Activated CD4-positive, alpha-beta memory T cell treated with anti-CD3 and anti-CD28 coated beads for 36 hours (primary cell): ENCODE data around the gene RCN1. TPM values are rescaled to one million over a fixed set of nuclear protein-coding genes. Genes with fewer than 3 reads are reported as not detected.

Experiments used
- CTCF ChIA-PET: fragments of 350-600 bp; sonication (Branson Sonifier 250); formaldehyde crosslinking; loops from one replicate; lab custom pipeline; 2021; ENCODE audit warnings: antibody characterized with exemption, inconsistent platforms; lab: Charles Lee
- POLR2A ChIA-PET: fragments of 350-600 bp; sonication (Branson Sonifier 250); formaldehyde crosslinking; loops from one replicate; lab custom pipeline; 2021; ENCODE audit warnings: antibody characterized with exemption; lab: Charles Lee
- DNase-seq: peaks from one replicate; pipeline ENCODE4 v3.0.0-alpha.2; 2020
- H3K27ac Mint-ChIP-seq: one replicate; pipeline ENCODE4 v1.8.0; 2021; ENCODE audit warnings: mixed read lengths
- H3K27me3 Mint-ChIP-seq: one replicate; pipeline ENCODE4 v1.8.0; 2021; ENCODE audit warnings: mixed read lengths
- H3K36me3 Mint-ChIP-seq: one replicate; pipeline ENCODE4 v1.8.0; 2021; ENCODE audit warnings: mixed read lengths
- H3K4me1 Mint-ChIP-seq: one replicate; pipeline ENCODE4 v1.8.0; 2021; ENCODE audit warnings: low read depth, mixed read lengths
- H3K4me3 Mint-ChIP-seq: one replicate; pipeline ENCODE4 v1.8.0; 2021; ENCODE audit warnings: mild to moderate bottlenecking, mixed read lengths
- H3K9me3 Mint-ChIP-seq: one replicate; pipeline ENCODE4 v1.8.0; 2021; ENCODE audit warnings: mixed read lengths
- intact Hi-C: fragments of 100-400 bp; cut with micrococcal nuclease; formaldehyde crosslinking; loops from one replicate; pipeline ENCODE4 v1.15.1; 2023
- total RNA-seq, 2 experiments: library from RNA; stranded (reverse); gene quantifications; one replicate each; pipeline ENCODE4 v1.2.3, GENCODE V29; 2021

The RCN1 gene
- total RNA-seq, 2 experiments from 2014 or later: 25.4 to 27.0 TPM

DNA sequence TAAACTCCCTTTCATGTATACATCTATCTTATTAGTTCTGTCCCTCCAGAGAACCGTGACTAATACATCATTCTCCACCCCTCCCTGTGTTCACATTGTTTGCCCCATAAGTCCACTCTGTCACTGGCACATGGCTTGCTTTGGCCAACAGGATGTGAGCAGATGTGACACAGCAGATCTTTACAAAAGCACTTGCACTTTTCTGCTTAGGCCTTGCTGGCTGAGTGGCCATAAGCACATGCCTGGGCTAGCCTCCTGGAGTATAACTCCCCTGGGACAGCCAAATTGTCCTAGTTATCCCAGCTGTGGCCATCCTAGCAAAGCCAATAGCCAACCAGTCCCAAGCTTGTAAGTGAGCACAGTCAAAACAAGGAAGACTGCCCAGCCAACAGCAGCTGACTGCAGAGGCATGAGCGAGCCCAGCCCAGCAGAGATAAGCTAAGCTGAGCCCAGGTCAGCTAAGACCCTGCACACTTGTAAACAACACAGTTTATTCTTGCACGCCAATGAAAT is 9.7 kb upstream of the RCN1 start:
- no peak for DNase-seq
- Mint-ChIP-seq H3K36me3 (no peaks in the 10 kb centered on the region), H3K4me1 (no peaks in the 10 kb centered on the region), H3K4me3 (no peak overlapping the region), H3K9me3 (no peaks in the 10 kb centered on the region), H3K27ac (no peak overlapping the region), H3K27me3 (peaks cover 18% of the 10 kb centered on the region)
- ChIA-PET CTCF (no interaction called here), POLR2A (no interaction called here)
- intact Hi-C loops: loop anchor here (10.0 kb wide), 1 partner anchor 1756 kb away; the partner anchor contains the start of gene ARL14EP

- CTCF ChIA-PET: interaction anchor here (1.2 kb wide), 1 partner anchor 94 kb away, joined by 4 read pairs; no protein-coding TSS in a partner anchor
- no peak overlapping the region for H3K4me3 Mint-ChIP-seq
- H3K27ac Mint-ChIP-seq: no peak overlapping the region
These were observed 9.0 kb upstream of the RCN1 start for GRCh38 chr11:32081901-32082300.

GRCh38 chr11:32082346-32082986 is 8.4 kb upstream of the RCN1 start:
- no peaks in the 10 kb centered on the region for H3K36me3 Mint-ChIP-seq
- H3K4me1 Mint-ChIP-seq: peaks cover 4% of the 10 kb centered on the region
- ChIA-PET CTCF (interaction anchor here (1.2 kb wide), 1 partner anchor 93 kb away, joined by 4 read pairs; no protein-coding TSS in a partner anchor), POLR2A (no interaction called here)
- H3K27ac Mint-ChIP-seq: no peak overlapping the region
- peaks cover 18% of the 10 kb centered on the region for H3K27me3 Mint-ChIP-seq
- no peak overlapping the region for H3K4me3 Mint-ChIP-seq
- intact Hi-C loops: loop anchor here (10.0 kb wide), 1 partner anchor 1758 kb away; the partner anchor contains the start of gene ARL14EP
- H3K9me3 Mint-ChIP-seq: no peaks in the 10 kb centered on the region
- no peak for DNase-seq

More at GRCh38 chr11:32081901-32082300, 9.0 kb upstream of the RCN1 start:
- Mint-ChIP-seq H3K36me3 (no peaks in the 10 kb centered on the region), H3K9me3 (no peaks in the 10 kb centered on the region), H3K27me3 (peaks cover 22% of the 10 kb centered on the region), H3K4me1 (no peaks in the 10 kb centered on the region)
- no peak for DNase-seq
- POLR2A ChIA-PET: no interaction called here
- intact Hi-C loops: loop anchor here (10.0 kb wide), 1 partner anchor 1757 kb away; the partner anchor contains the start of gene ARL14EP

- no peak for DNase-seq
- Mint-ChIP-seq H3K4me3 (no peak overlapping the region), H3K27me3 (peaks cover 26% of the 10 kb centered on the region), H3K27ac (peak overlapping the region; percentile 53), H3K4me1 (peaks cover 27% of the 10 kb centered on the region), H3K9me3 (no peaks in the 10 kb centered on the region), H3K36me3 (no peaks in the 10 kb centered on the region)
- intact Hi-C loops: loop anchor here (10.0 kb wide), 1 partner anchor 1763 kb away; the partner anchor contains the start of gene ARL14EP
- POLR2A ChIA-PET: no interaction called here
- CTCF ChIA-PET: interaction anchor here (1.3 kb wide), 1 partner anchor 89 kb away, joined by 6 read pairs; no protein-coding TSS in a partner anchor
These were observed 3.3 kb upstream of the RCN1 start for GRCh38 chr11:32087597-32087996.

- intact Hi-C loops: loop anchor here (10.0 kb wide), 1 partner anchor 1764 kb away; the partner anchor contains the start of gene ARL14EP
- no peaks in the 10 kb centered on the region for H3K9me3 Mint-ChIP-seq
- peaks cover 35% of the 10 kb centered on the region for H3K4me1 Mint-ChIP-seq
- no peak overlapping the region for H3K4me3 Mint-ChIP-seq
- no peaks in the 10 kb centered on the region for H3K36me3 Mint-ChIP-seq
- POLR2A ChIA-PET: no interaction called here
- DNase-seq: peak; percentile 44
- peak overlapping the region; percentile 53 for H3K27ac Mint-ChIP-seq
- CTCF ChIA-PET: interaction anchor here (1.2 to 1.3 kb wide), 2 partner anchors 36 to 88 kb away, joined by 3 to 6 read pairs; no protein-coding TSS in a partner anchor
- H3K27me3 Mint-ChIP-seq: peaks cover 23% of the 10 kb centered on the region
These were observed 2.5 kb upstream of the RCN1 start for GRCh38 chr11:32088117-32088941.

- H3K9me3 Mint-ChIP-seq: no peaks in the 10 kb centered on the region
- H3K4me1 Mint-ChIP-seq: peaks cover 41% of the 10 kb centered on the region
- intact Hi-C loops: loop anchor here (5.0 to 10.0 kb wide), 4 partner anchors 278 to 725 kb away; partner anchors contain the start of genes DCDC1, DNAJC24, EIF3M and ELP4
- peak overlapping the region; percentile 65 for H3K4me3 Mint-ChIP-seq
- ChIA-PET POLR2A (no interaction called here), CTCF (no interaction called here)
- H3K36me3 Mint-ChIP-seq: peaks cover 14% of the 10 kb centered on the region
- H3K27me3 Mint-ChIP-seq: peaks cover 8% of the 10 kb centered on the region
- no peak overlapping the region for H3K27ac Mint-ChIP-seq
- DNase-seq: no peak
These were observed 1.8 kb downstream of the RCN1 start for GRCh38 chr11:32092581-32093170.

DNA sequence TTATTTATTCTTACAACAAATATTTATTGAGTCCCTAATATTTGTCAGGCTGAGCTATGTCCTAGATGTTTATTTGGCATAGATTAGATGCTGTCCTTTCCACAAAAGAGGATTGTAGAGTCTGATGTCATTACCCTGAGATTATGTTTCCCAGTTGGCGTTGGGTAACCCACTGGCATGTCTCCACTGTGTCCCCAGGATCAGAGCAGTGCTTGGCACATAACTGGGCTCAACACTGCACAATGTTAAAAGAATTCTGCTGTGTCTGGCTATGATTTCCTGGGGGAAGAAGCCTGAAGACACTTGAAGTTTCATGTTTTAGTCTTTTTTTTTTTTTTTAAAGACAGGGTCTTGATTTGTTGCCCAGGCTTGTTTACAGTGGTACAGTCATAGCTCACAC is 4.0 kb downstream of the RCN1 start:
- peaks cover 34% of the 10 kb centered on the region for H3K36me3 Mint-ChIP-seq
- no peak overlapping the region for H3K27ac Mint-ChIP-seq
- no peak for DNase-seq
- H3K4me1 Mint-ChIP-seq: peaks cover 31% of the 10 kb centered on the region
- no peaks in the 10 kb centered on the region for H3K9me3 Mint-ChIP-seq
- no peak overlapping the region for H3K4me3 Mint-ChIP-seq
- peaks cover 2% of the 10 kb centered on the region for H3K27me3 Mint-ChIP-seq
- ChIA-PET POLR2A (no interaction called here), CTCF (no interaction called here)
- intact Hi-C loops: loop anchor here (5.0 to 10.0 kb wide), 4 partner anchors 280 to 728 kb away; partner anchors contain the start of genes DCDC1, DNAJC24, EIF3M and ELP4

DNA sequence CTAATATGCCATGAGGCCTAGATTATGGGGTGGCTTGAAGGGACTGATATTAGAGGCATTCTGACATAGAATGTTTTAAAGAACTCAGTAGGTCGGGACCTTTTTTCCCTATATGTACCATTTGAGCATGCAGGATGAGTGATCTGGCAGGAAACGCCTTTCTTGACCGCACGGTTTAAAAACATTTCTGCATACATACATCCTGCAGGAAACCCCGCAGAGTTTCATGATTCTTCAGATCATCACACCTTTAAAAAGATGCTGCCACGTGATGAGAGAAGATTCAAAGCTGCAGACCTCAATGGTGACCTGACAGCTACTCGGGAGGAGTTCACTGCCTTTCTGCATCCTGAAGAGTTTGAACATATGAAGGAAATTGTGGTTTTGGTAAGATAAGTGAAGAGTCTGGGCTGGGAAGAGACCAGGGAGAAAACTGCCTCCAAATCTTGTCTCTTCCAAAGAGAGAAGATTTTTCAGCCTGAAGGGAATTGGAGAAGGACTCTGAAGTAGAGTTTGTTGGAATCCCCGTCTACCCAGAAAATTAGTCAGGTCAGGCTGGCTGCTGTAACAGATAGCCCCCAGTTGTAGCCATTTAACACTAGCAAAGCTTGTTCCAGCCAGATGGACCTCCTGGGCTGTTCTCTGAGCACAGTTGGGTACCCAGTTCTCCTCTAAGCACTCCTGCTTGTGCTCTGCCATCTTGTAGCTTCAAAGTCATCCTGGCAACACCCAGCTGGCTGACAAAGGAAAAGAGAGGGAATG is 7.4 kb downstream of the RCN1 start:
- intact Hi-C loops: loop anchor here (10.0 kb wide), 2 partner anchors 284 to 486 kb away; partner anchors contain the start of genes EIF3M and PAX6
- H3K9me3 Mint-ChIP-seq: no peaks in the 10 kb centered on the region
- H3K4me1 Mint-ChIP-seq: peaks cover 19% of the 10 kb centered on the region
- H3K27ac Mint-ChIP-seq: peak overlapping the region; percentile 7
- no peaks in the 10 kb centered on the region for H3K27me3 Mint-ChIP-seq
- no peak overlapping the region for H3K4me3 Mint-ChIP-seq
- DNase-seq: no peak
- ChIA-PET CTCF (no interaction called here), POLR2A (no interaction called here)
- peaks cover 57% of the 10 kb centered on the region for H3K36me3 Mint-ChIP-seq

DNA sequence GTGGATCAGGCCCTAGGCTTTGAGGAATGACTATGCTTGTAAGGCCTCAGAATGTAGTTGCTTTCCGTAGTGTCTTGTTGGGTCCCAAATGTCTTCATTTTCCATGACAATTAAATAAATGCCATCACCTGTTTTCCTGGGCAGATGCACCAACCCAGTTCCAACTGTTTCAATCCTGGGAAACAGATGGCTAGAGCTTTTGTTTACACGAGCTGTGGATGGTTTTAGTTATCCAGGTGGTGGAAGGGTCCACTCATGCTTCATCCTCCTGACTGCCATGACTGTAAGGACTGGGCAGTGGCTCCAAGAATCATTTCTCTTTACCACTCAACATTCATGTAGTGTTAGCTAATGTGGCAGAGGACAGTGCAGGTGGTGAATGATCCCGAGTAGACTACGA is 8.6 kb downstream of the RCN1 start:
- no peak overlapping the region for H3K4me3 Mint-ChIP-seq
- no peak overlapping the region for H3K27ac Mint-ChIP-seq
- ChIA-PET POLR2A (no interaction called here), CTCF (no interaction called here)
- H3K27me3 Mint-ChIP-seq: no peaks in the 10 kb centered on the region
- intact Hi-C loops: loop anchor here (10.0 kb wide), 2 partner anchors 285 to 485 kb away; partner anchors contain the start of genes EIF3M and PAX6
- H3K9me3 Mint-ChIP-seq: no peaks in the 10 kb centered on the region
- no peak for DNase-seq
- H3K4me1 Mint-ChIP-seq: peaks cover 14% of the 10 kb centered on the region
- peaks cover 66% of the 10 kb centered on the region for H3K36me3 Mint-ChIP-seq

GRCh38 chr11:32100495-32100894 is 9.6 kb downstream of the RCN1 start:
- no peak overlapping the region for H3K27ac Mint-ChIP-seq
- POLR2A ChIA-PET: no interaction called here
- H3K27me3 Mint-ChIP-seq: no peaks in the 10 kb centered on the region
- no peak overlapping the region for H3K4me3 Mint-ChIP-seq
- CTCF ChIA-PET: no interaction called here
- peaks cover 14% of the 10 kb centered on the region for H3K4me1 Mint-ChIP-seq
- intact Hi-C loops: no loop called here
- DNase-seq: no peak
- peaks cover 68% of the 10 kb centered on the region for H3K36me3 Mint-ChIP-seq
- H3K9me3 Mint-ChIP-seq: no peaks in the 10 kb centered on the region

DNA sequence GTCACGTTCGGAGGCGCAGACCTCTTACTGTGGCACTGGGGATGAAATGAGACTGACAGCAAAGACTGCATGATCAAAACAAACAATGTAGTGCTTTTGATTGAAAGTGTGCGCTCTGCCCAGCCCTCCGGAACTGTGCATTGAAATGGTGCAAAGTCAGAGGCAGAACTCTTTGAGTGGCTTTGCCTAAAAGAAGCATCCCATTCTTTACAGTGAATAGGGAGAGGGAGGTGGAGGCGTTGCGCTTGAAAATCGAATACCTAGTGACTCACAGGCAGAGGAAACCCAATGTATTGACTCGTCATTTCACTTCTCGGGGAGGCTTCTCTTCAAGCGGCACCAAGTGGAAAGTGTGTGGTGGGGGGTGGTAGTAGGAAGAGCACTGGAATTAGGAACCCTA is 10.9 kb downstream of the RCN1 start:
- Mint-ChIP-seq H3K36me3 (peaks cover 68% of the 10 kb centered on the region), H3K4me3 (no peak overlapping the region), H3K9me3 (no peaks in the 10 kb centered on the region), H3K27me3 (no peaks in the 10 kb centered on the region), H3K27ac (no peak overlapping the region), H3K4me1 (peaks cover 14% of the 10 kb centered on the region)
- intact Hi-C loops: no loop called here
- DNase-seq: no peak
- ChIA-PET POLR2A (no interaction called here), CTCF (interaction anchor here (0.6 kb wide), 1 partner anchor 133 kb away, joined by 3 read pairs; no protein-coding TSS in a partner anchor)
